Measurements from ENCODE around the gene PLA2G4C.

DNA sequence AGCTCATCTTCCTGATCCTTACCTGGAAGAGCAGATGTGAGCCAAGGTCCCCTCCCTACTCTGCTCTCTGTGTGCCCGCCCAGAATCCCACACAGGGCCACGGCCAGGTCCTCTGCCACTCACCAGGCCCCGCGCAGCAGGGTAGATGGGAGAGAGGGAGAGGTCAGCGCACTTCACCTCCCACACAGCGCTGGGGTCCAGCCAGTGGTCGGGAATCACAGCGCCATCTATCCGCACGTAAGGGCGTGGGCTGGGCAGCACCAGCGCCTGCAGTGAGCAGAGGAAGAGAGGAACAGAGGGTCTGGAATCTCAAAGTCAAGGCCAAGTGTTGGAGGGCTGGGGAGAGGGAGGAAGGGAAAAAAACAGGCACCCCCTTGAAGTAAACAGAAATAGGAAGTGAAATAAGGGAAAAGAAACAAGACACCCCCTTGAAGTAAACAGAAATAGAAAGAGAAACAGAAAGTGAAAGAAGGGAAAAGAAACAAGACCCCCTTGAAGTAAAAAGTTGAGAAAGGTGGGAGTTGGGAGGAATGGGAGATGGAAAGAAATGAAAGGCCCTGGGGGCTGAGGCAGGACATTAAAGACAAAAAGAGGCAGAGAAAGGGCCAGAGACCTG, 7.0 kb upstream of the PLA2G4C start:
- no peak for TF ChIP-seq POLR2AphosphoS5 (IDR thresholded peaks at IDR 0.05)
- TF ChIP-seq, protein P1, sequence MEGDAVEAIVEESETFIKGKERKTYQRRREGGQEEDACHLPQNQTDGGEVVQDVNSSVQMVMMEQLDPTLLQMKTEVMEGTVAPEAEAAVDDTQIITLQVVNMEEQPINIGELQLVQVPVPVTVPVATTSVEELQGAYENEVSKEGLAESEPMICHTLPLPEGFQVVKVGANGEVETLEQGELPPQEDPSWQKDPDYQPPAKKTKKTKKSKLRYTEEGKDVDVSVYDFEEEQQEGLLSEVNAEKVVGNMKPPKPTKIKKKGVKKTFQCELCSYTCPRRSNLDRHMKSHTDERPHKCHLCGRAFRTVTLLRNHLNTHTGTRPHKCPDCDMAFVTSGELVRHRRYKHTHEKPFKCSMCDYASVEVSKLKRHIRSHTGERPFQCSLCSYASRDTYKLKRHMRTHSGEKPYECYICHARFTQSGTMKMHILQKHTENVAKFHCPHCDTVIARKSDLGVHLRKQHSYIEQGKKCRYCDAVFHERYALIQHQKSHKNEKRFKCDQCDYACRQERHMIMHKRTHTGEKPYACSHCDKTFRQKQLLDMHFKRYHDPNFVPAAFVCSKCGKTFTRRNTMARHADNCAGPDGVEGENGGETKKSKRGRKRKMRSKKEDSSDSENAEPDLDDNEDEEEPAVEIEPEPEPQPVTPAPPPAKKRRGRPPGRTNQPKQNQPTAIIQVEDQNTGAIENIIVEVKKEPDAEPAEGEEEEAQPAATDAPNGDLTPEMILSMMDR (IDR thresholded peaks at IDR 0.05), result no peak
- TF ChIP-seq POLR2A (IDR thresholded peaks at IDR 0.05), result no peak
